ENCODE measurements around the gene GOLGA8N. TPM values are rescaled to one million over a fixed set of nuclear protein-coding genes. Genes with fewer than 3 reads are reported as not detected.
"Not testable (repeated sequence)": the region's sequence is repeated elsewhere in the genome, so short reads cannot be mapped to it uniquely, and the experiment has no call there.

The GOLGA8N gene
- 0.35 and 2.7 TPM in 2 replicates for total RNA-seq

- DNase-seq (ENCODE audit: low read depth), result not testable (repeated sequence)
These were observed at the start of gene GOLGA8N for GRCh38 chr15:32593151-32593550. Gene GOLGA8N (plus strand): TSS chr15:32593456.

DNA sequence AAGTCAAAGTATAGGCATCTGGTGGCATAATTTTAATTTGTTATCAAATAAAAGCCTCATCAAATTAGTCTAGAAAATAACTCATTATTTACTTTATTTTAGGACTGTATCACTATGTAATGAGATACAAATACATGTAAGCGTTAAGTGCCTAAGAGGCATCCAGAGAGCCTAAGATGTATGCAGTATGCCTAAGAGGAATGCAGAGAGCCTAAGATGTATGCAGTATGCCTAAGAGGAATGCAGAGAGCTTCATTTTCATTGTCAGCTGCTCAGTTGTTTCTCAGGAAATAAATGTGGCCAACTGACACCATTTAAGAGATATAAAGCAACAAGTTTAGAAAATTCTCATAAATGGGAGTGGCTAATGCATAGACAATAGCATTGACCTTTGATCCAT lies 49.8 kb upstream of the GOLGA8N start:
- DNase-seq (ENCODE audit: low read depth), result not testable (repeated sequence)

GRCh38 chr15:32545129-32545528 lies 48.1 kb upstream of the GOLGA8N start:
- DNase-seq (ENCODE audit: low read depth), result not testable (repeated sequence)

DNA sequence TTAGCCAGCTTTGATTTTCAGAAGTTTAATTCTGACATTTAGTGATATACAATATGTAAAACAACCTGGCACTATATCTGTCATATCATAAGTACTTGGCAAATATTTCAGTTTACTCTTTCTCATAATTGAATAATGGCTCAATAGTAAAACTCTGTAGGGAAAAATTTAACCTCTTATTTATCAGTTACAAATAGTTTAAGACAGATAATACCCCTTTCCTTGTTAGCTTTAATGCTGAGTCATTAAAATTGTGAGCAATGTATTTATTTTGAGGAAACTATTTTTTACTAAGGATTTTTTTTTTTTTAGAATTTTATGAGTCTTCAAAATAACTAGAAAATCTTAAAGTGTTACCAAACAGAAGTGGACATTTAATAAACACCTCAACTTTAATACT lies 38.7 kb upstream of the GOLGA8N start:
- DNase-seq (ENCODE audit: low read depth), result not testable (repeated sequence)

- not testable (repeated sequence) for DNase-seq (ENCODE audit: low read depth)
These were observed 31.1 kb upstream of the GOLGA8N start for GRCh38 chr15:32562198-32562597.

- not testable (repeated sequence) for DNase-seq (ENCODE audit: low read depth)
These were observed 24.3 kb upstream of the GOLGA8N start for GRCh38 chr15:32568988-32569387.

GRCh38 chr15:32578482-32578881 lies 14.8 kb upstream of the GOLGA8N start:
- not testable (repeated sequence) for DNase-seq (ENCODE audit: low read depth)

DNA sequence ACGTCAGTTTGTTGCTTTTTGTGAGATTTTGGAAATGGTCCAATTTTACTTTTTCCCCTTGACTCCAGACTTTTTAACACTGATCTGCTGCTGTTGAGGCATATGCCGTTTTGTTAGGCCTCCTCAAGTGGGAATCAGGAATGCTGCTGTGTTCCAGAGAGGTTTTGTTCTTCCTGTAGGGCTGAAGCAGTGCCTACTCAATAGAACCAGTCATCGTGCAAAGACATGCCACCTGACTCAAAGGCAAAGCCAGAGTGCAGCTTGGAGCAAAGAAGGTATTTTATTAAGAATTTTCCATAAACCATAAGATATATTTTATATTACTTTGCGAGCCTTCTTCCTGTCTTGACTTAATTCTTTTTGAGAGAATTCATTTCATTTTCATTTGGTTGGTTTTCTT lies 7.4 kb upstream of the GOLGA8N start:
- DNase-seq (ENCODE audit: low read depth), result not testable (repeated sequence)

- not testable (repeated sequence) for DNase-seq (ENCODE audit: low read depth)
These were observed 16.3 kb downstream of the GOLGA8N start for GRCh38 chr15:32609518-32609917.

DNA sequence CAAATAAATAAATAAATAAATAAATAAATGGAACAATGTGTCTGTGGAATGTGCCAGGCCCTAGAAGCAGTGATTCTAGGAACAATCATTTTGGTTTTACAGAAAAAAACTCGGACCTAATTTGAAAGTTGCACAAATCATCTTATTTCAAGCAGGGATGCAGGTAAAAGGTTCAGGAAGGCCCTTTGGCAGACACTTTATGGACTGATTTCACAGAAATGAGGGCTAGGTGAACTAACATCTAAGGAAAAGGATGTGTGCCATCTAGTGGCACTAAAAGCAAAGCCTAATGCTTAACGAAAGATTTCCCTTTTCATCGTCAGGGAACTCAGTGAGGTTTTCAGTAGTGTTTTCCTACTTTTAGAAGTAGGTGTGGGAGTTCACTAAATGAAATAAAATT lies 17.5 kb downstream of the GOLGA8N start:
- peak; percentile 44 for DNase-seq (ENCODE audit: low read depth)

GRCh38 chr15:32614712-32615050 lies 21.4 kb downstream of the GOLGA8N start:
- DNase-seq (ENCODE audit: low read depth), result not testable (repeated sequence)

DNA sequence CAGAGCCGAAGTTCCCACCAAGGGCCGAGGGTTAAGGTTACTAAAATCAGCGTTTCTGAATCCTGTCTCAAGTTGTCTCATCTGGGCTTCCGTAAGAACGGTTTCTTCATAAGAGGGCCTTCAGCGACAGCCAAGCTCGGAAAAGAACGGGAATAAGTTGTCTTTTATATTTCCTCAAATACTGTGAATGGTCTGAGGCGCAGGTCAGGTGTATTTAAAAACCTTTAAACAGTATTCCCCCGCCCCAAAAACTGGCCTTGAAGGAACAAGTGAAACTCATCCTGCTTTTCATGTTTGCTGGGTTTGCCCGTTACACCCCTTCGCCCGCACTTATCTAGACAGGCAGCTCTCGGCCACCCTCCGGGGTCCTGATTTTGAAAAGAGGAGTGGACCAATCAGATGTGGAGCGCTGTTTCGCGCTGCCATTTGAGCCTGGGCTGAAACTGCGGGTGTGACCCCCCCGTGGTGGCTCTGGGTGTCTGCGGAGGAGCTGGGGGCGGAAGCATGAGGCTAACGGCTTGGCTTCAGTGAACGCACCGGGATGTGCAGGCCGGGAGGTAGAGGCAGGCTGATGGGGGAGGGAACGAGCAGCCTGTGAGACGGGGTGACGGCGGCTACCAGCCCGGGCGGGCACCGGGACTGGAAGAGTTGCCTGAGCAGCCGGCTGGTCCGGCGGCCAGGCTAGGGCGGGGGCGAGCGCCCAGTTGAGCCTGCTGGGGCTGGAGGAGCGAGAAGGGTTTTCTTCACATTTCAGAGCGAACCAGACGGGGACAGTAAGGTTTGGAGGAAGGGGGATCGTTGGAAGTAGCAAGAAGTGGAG lies 22.0 kb downstream of the GOLGA8N start, which contains the start of gene ARHGAP11A:
Gene ARHGAP11A (plus strand): TSS at position 454 of the 820 bp plus-strand sequence. CDS start 708 bp downstream, outside the sequence.
- DNase-seq (ENCODE audit: low read depth), result peak; percentile 87

- not testable (repeated sequence) for DNase-seq (ENCODE audit: low read depth)
These were observed 22.7 kb downstream of the GOLGA8N start for GRCh38 chr15:32615871-32616426.

GRCh38 chr15:32636410-32636809 lies 43.2 kb downstream of the GOLGA8N start:
- DNase-seq (ENCODE audit: low read depth), result peak; percentile 49

DNA sequence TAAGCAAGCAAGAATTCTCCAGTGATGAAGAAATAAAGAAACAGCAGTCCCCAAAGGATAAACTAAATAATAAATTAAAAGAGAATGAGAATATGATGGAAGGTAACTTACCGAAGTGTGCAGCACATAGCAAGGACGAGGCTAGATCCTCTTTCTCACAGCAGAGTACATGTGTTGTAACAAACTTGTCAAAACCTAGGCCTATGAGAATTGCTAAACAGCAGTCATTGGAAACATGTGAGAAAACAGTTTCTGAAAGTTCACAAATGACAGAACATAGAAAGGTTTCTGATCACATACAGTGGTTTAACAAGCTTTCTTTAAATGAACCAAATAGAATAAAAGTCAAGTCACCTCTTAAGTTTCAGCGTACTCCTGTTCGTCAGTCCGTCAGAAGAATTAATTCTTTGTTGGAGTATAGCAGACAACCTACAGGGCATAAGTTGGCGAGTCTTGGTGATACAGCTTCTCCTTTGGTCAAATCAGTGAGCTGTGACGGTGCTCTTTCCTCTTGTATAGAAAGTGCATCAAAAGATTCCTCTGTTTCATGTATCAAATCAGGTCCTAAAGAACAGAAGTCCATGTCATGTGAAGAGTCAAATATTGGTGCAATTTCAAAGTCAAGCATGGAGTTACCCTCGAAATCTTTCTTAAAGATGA lies 43.8 kb downstream of the GOLGA8N start:
- DNase-seq (ENCODE audit: low read depth), result no peak

DNA sequence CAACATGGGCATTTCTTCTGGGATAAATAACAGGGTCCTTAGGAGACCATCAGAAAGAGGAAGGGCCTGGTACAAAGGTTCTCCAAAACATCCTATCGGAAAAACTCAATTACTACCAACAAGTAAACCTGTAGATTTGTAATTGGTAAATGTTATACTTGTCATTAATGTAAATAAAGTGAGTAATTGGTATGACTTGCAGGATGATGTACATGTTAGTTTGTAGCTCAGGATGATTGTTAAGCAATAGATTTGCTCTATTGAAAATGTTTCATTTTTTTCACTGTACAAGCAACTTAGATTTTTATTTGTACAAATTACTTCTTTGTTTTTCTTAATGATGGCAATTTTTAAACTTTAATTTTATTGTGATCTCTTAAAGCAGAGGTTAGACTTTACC lies 44.4 kb downstream of the GOLGA8N start:
- DNase-seq (ENCODE audit: low read depth), result no peak

- no peak for DNase-seq (ENCODE audit: low read depth)
These were observed 48.3 kb downstream of the GOLGA8N start, which contains the start of gene SCG5 for GRCh38 chr15:32641517-32642059. Gene SCG5 (plus strand): TSS chr15:32641710. CDS start chr15:32643593, 1,883 bp downstream.

DNA sequence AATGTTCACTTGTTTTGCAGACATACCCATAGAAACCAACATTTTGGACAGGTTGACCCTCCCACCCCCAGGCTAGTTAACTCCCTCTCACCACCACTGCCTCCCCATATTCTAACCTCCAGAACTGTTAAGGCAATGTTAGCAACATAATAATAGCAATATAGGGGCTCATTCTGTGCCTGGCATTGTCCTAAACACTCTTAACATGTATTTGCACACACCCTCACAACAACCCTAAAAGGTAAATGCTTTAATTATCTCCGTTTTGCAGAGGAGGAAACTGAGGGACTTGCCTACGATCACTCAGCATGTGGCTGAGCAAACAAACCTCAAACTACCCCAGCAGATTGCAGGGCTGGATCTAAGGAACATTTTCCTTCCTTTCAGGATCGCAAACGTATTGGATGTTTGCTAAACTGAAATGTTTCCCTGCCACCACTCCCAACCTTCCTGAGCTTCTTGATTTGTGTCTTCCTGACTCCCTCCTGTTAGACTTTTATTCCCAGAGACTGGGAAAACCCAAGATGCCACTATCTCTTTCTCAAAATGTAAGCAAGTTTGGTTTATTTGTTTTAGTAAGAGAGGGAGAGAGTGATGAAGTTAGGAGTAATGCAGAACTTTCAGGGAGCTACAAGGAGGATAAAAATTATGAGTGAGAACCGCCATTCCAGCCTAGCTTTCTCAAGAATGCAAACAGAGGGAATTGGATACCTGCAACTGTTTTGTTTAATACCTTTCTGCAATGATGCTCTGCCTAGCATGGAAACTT lies 49.6 kb downstream of the GOLGA8N start:
- DNase-seq (ENCODE audit: low read depth), result no peak

DNA sequence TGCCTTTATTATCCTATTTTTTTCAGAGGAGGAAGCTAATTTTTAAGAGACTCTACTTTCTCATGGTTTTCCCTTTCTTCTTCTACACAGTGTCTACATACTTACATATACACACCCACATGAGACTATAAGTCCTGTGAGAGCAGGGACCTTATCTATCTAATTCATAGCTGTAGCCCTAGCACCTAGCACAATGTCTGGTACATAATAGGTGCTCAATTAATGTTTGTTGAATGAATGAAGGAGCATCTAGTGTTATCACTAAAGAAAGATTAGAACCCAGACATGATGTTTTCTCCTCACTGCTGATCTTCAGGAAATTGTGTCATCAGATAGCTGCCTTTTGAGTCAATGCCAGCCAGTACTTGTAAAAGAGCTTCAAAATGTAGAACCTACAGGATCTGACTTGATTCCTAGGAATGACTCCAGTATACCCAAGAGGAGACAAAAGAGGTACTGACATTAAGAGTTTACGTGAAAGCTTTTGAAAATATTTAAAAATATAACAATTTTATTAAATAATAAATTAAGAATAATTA lies 50.7 kb downstream of the GOLGA8N start:
- DNase-seq (ENCODE audit: low read depth), result no peak

DNA sequence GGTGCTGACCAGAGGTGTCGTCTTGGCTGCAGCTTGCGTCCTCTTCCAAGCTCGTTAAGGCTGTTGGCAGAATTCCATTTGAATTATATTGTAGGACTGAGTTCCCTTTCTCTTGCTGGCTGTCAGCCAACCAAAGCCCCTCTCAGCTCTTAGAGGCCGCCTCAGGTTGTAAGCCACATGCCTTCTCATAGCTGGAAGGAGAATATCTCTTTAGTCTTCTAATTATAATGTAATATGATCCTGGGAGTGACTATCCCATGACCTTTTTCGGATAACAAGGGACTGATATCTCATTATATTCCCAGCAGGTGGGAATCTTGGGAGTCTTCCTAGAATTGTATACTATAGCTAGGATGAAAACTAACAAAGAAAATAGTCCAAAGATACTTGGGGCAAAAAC lies 53.0 kb downstream of the GOLGA8N start:
- DNase-seq (ENCODE audit: low read depth), result no peak

DNA sequence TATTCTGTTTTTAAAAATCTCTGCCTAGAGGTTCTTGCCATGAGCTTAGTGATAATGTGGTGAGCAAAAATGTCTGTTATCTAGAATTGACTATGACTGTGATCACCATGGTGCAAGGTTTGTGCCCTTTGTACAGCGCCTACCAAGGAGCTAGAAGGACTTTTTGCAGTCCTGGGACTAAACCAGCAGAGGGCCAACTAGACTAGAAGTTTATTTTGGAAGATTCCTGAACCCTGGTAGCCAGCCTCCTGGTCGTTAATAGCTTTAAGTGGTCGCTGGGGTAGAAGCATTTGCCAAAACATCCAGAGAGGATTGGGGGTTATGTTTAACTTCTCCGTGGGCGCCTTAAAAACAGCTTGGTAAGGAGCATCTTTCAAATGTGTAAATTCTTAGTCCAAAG lies 56.1 kb downstream of the GOLGA8N start:
- DNase-seq (ENCODE audit: low read depth), result no peak

Data from renal cortical epithelial cell (primary cell).